HCT116 (cell line): ENCODE measurements around the gene SLC25A42. TPM values are rescaled to one million over a fixed set of nuclear protein-coding genes. Genes with fewer than 3 reads are reported as not detected.

Experiments used
- ATAC-seq: fragments of 200-7000 bp; cut with Tn5 transposase; 2 replicates; pipeline ENCODE4 v1.9.1; 2020; ENCODE audit warnings: mild to moderate bottlenecking, moderate library complexity
- BruUV-seq: library from RNA; stranded (reverse); fragments of 400-500 nt; replicated peaks from 2 replicates; lab custom pipeline; 2021; lab: Mats Ljungman, UMichigan
- CTCF ChIA-PET: fragments of 300-600 bp; sonication (Branson Sonifier 250); formaldehyde crosslinking; loops from one replicate; lab custom pipeline; 2021; ENCODE audit warnings: antibody characterized with exemption; lab: Charles Lee
- POLR2A ChIA-PET: fragments of 300-600, 350-600 bp; sonication (Branson Sonifier 250); formaldehyde crosslinking; loops from one replicate; lab custom pipeline; 2021; ENCODE audit warnings: antibody characterized with exemption; lab: Charles Lee
- RAD21 ChIA-PET, 2 experiments: fragments of 300-600 bp; sonication (Branson Sonifier 250); formaldehyde crosslinking; loops; one replicate each; lab custom pipeline; 2023; ENCODE audit warnings: low total read pairs in 2 of 2; ENCODE audit not compliant: uncharacterized antibody in 2 of 2, unreplicated experiment in 2 of 2, low non-redundant PET in 1 of 2; lab: Charles Lee
- DNase-seq: peaks from one replicate; pipeline ENCODE4 v3.0.0-alpha.2; 2010; ENCODE audit warnings: low read depth, low spot score
- H2AFZ ChIP-seq: fragments of 200-600 bp; shearing (Covaris generic), sonication (generic); 2 replicates; pipeline ENCODE4 v1.6.1; 2017; ENCODE audit warnings: low read depth, mixed run types, mixed read lengths, antibody characterized with exemption, low read length; ENCODE audit not compliant: poor library complexity, severe bottlenecking
- H3K27ac ChIP-seq: 2 replicates; pipeline ENCODE4 v1.5.1; 2012; ENCODE audit warnings: low read depth, low read length
- H3K27me3 ChIP-seq: fragments of 200-600 bp; sonication (generic); 2 replicates; pipeline ENCODE4 v1.6.1; 2016; ENCODE audit warnings: mixed run types, low read length, mixed read lengths; ENCODE audit not compliant: insufficient read depth
- H3K36me3 ChIP-seq, 2 experiments: fragments of 200-500 bp in 1 of 2; fragments of 200-600 bp in 1 of 2; sonication (Bioruptor generic) in 1 of 2; sonication (generic) in 1 of 2; 2 replicates each; pipeline versions ENCODE4 v1.5.1 to v1.6.1; 2014 to 2016; ENCODE audit warnings: low read length in 2 of 2, inconsistent platforms in 1 of 2, mixed read lengths in 1 of 2, mixed run types in 1 of 2; ENCODE audit not compliant: insufficient read depth in 2 of 2, control insufficient read depth in 1 of 2
- H3K4me1 ChIP-seq, 2 experiments: fragments of 200-600 bp in 1 of 2; sonication (generic) in 1 of 2; 2 replicates each; pipeline versions ENCODE4 v1.5.1 to v1.6.1; 2012 to 2017; ENCODE audit warnings: low read length in 2 of 2, inconsistent platforms in 1 of 2, mild to moderate bottlenecking in 1 of 2, mixed read lengths in 1 of 2, mixed run types in 1 of 2, moderate library complexity in 1 of 2; ENCODE audit not compliant: insufficient read depth in 2 of 2, control insufficient read depth in 1 of 2
- H3K4me2 ChIP-seq: fragments of 200-600 bp; sonication (generic); 2 replicates; pipeline ENCODE4 v1.6.1; 2017; ENCODE audit warnings: mixed run types, low read length, mixed read lengths
- H3K4me3 ChIP-seq, 2 experiments: fragments of 200-600 bp in 1 of 2; sonication (generic) in 1 of 2; replicated peaks in 1 of 2; 2 replicates each; pipeline ENCODE4 v1.5.1; 2011 to 2016; ENCODE audit warnings: low read length in 2 of 2, control low read depth in 1 of 2, low read depth in 1 of 2, mild to moderate bottlenecking in 1 of 2, mixed read lengths in 1 of 2, mixed run types in 1 of 2
- H3K79me2 ChIP-seq: fragments of 200-600 bp; sonication (generic); 2 replicates; pipeline ENCODE4 v1.6.1; 2017; ENCODE audit warnings: mild to moderate bottlenecking, mixed run types, low read length, moderate library complexity, mixed read lengths; ENCODE audit not compliant: insufficient read depth
- H3K9ac ChIP-seq: fragments of 200-600 bp; sonication (generic); 2 replicates; pipeline ENCODE4 v1.6.1; 2016; ENCODE audit warnings: low read length, mixed read lengths
- H3K9me2 ChIP-seq: fragments of 200-600 bp; sonication (generic), shearing (Covaris generic); 2 replicates; pipeline ENCODE4 v1.6.1; 2017; ENCODE audit warnings: mixed run types, mild to moderate bottlenecking, moderate library complexity; ENCODE audit not compliant: insufficient read depth
- H3K9me3 ChIP-seq, 2 experiments: fragments of 200-500 bp in 1 of 2; fragments of 200-600 bp in 1 of 2; sonication (Bioruptor generic) in 1 of 2; sonication (generic) in 1 of 2; 2 replicates each; pipeline ENCODE4 v1.6.1; 2014 to 2017; ENCODE audit warnings: low read length in 2 of 2, mixed read lengths in 2 of 2, inconsistent platforms in 1 of 2, low read depth in 1 of 2, mild to moderate bottlenecking in 1 of 2, mixed run types in 1 of 2, moderate library complexity in 1 of 2; ENCODE audit not compliant: control insufficient read depth in 1 of 2, insufficient read depth in 1 of 2
- H4K20me1 ChIP-seq: fragments of 200-600 bp; sonication (generic), shearing (Covaris generic); 2 replicates; pipeline ENCODE4 v1.6.1; 2017; ENCODE audit warnings: mixed run types, mild to moderate bottlenecking, moderate library complexity; ENCODE audit not compliant: insufficient read depth
- ATF3 ChIP-seq: IDR thresholded peaks from 2 replicates; pipeline ENCODE4 v1.6.1; 2012
- CBX3 ChIP-seq: IDR thresholded peaks from 2 replicates; pipeline ENCODE4 v1.6.1; 2012; ENCODE audit warnings: low read depth
- EGR1 ChIP-seq: IDR thresholded peaks from 2 replicates; pipeline ENCODE4 v1.6.1; 2012; ENCODE audit warnings: low read depth
- EZH2phosphoT487 ChIP-seq: fragments of 200-600 bp; IDR thresholded peaks from 2 replicates; pipeline ENCODE4 v1.6.1; 2018; ENCODE audit warnings: antibody characterized with exemption, borderline replicate concordance
- FOSL1 ChIP-seq: IDR thresholded peaks from 2 replicates; pipeline ENCODE4 v1.6.1; 2012; ENCODE audit warnings: low read depth
- JUND ChIP-seq: IDR thresholded peaks from 2 replicates; pipeline ENCODE4 v1.6.1; 2012
- POLR2AphosphoS5 ChIP-seq: IDR thresholded peaks from 2 replicates; pipeline ENCODE4 v1.6.1; 2011; ENCODE audit warnings: mild to moderate bottlenecking, low read depth, low read length, moderate library complexity
- SP1 ChIP-seq: IDR thresholded peaks from 2 replicates; pipeline ENCODE4 v1.6.1; 2012; ENCODE audit warnings: low read depth
- SRF ChIP-seq: IDR thresholded peaks from 2 replicates; pipeline ENCODE4 v1.6.1; 2012; ENCODE audit warnings: low read depth
- TCF7L2 ChIP-seq: IDR thresholded peaks from 2 replicates; pipeline ENCODE4 v1.7.0; 2011; ENCODE audit warnings: borderline replicate concordance, inconsistent platforms; ENCODE audit not compliant: insufficient read depth, insufficient read length; ENCODE audit errors: extremely low read depth
- intact Hi-C: fragments of 100-400 bp; cut with micrococcal nuclease; formaldehyde crosslinking; loops from 2 replicates; pipeline ENCODE4 v1.10.0; 2022
- total RNA-seq: library from RNA; stranded (reverse); gene quantifications from one replicate; pipeline ENCODE4 v1.2.1, GENCODE V29; 2021; ENCODE audit not compliant: unreplicated experiment
- TF ChIP-seq, protein P1 (sequence below): IDR thresholded peaks from 2 replicates; pipeline ENCODE4 v1.6.1; 2012; ENCODE audit warnings: low read depth
- TF ChIP-seq, protein P2 (sequence below), 3 experiments: fragments of 200-600 bp in 1 of 3; sonication (generic) in 1 of 3; IDR thresholded peaks in 2 of 3; conservative IDR thresholded peaks in 1 of 3; 2 replicates each; pipeline ENCODE4 v1.5.1; 2012 to 2017; ENCODE audit warnings: low read depth in 2 of 3, low read length in 2 of 3, antibody characterized with exemption in 1 of 3, borderline replicate concordance in 1 of 3, control low read depth in 1 of 3, mild to moderate bottlenecking in 1 of 3, mixed read lengths in 1 of 3, mixed run types in 1 of 3, moderate library complexity in 1 of 3; ENCODE audit not compliant: insufficient read depth in 1 of 3

The SLC25A42 gene
- total RNA-seq, 1 experiment from 2014 or later: 10.2 TPM

DNA sequence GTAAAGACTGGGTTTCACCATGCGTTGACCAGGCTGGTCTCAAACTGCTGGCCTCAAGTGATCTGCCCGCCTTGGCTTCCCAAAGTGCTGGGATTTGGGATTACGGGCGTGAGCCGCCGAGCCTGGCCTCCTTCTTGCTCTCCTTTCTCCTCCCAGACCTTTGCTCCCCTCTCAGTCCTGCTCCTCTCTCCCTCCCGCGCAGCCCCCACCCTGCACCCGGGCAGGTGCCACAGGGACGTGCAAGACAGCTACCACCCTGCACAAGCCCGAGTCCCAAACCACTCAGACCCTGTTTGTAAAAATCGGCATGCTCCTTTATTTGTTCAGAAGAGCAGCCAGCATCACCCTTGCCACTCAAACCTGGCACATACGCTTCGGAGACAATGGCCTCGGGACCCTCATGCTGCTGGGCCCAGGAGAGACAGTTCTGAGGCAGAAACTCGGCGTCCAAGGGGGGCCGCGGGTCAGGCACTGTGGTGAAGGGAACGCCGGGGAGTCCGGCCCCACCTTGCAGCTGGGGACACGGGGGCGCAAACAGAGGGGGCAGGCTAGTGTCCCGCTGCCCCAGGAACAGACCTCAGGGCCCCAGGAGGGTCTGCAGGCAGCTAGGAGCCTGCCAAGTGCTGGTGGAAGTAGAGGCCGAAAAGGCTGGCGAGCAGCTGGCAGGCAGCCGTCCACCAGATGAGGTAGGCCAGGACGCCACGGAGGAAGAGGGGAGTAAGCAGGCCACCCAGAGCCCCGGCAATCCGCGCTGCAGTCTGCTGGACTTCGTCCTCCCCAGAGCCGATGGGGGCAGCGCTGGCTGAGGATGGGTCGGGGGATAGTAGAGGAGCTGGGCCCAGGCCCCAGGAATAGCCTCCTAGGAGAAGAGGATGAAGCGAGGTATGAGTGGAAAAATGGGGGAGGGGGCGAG is 55.8 kb downstream of the SLC25A42 start:
- Histone ChIP-seq H3K27ac (no peak overlapping the region), H3K9ac (no peak overlapping the region), H3K4me1 (peaks cover 0 to 5% of the 10 kb centered on the region in 2 experiments; a peak in 2 of 4 replicates), H3K9me3 (no peaks in the 10 kb centered on the region), H3K4me2 (no peak overlapping the region), H3K9me2 (no peaks in the 10 kb centered on the region), H3K79me2 (no peaks in the 10 kb centered on the region), H2AFZ (no peak overlapping the region), H3K4me3 (no peak overlapping the region), H3K36me3 (peaks cover 16 to 41% of the 10 kb centered on the region in 2 experiments), H4K20me1 (no peaks in the 10 kb centered on the region), H3K27me3 (no peaks in the 10 kb centered on the region)
- intact Hi-C loops: no loop called here
- ATAC-seq: no peak
- CTCF ChIA-PET: no interaction called here
- TF ChIP-seq TCF7L2 (no peak), FOSL1 (no peak), EZH2phosphoT487 (no peak), ATF3 (no peak), SRF (no peak), SP1 (no peak), POLR2AphosphoS5 (no peak), CBX3 (no peak), EGR1 (no peak), JUND (no peak)
- TF ChIP-seq, protein P1, sequence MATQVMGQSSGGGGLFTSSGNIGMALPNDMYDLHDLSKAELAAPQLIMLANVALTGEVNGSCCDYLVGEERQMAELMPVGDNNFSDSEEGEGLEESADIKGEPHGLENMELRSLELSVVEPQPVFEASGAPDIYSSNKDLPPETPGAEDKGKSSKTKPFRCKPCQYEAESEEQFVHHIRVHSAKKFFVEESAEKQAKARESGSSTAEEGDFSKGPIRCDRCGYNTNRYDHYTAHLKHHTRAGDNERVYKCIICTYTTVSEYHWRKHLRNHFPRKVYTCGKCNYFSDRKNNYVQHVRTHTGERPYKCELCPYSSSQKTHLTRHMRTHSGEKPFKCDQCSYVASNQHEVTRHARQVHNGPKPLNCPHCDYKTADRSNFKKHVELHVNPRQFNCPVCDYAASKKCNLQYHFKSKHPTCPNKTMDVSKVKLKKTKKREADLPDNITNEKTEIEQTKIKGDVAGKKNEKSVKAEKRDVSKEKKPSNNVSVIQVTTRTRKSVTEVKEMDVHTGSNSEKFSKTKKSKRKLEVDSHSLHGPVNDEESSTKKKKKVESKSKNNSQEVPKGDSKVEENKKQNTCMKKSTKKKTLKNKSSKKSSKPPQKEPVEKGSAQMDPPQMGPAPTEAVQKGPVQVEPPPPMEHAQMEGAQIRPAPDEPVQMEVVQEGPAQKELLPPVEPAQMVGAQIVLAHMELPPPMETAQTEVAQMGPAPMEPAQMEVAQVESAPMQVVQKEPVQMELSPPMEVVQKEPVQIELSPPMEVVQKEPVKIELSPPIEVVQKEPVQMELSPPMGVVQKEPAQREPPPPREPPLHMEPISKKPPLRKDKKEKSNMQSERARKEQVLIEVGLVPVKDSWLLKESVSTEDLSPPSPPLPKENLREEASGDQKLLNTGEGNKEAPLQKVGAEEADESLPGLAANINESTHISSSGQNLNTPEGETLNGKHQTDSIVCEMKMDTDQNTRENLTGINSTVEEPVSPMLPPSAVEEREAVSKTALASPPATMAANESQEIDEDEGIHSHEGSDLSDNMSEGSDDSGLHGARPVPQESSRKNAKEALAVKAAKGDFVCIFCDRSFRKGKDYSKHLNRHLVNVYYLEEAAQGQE: no peak
- TF ChIP-seq, protein P2, sequence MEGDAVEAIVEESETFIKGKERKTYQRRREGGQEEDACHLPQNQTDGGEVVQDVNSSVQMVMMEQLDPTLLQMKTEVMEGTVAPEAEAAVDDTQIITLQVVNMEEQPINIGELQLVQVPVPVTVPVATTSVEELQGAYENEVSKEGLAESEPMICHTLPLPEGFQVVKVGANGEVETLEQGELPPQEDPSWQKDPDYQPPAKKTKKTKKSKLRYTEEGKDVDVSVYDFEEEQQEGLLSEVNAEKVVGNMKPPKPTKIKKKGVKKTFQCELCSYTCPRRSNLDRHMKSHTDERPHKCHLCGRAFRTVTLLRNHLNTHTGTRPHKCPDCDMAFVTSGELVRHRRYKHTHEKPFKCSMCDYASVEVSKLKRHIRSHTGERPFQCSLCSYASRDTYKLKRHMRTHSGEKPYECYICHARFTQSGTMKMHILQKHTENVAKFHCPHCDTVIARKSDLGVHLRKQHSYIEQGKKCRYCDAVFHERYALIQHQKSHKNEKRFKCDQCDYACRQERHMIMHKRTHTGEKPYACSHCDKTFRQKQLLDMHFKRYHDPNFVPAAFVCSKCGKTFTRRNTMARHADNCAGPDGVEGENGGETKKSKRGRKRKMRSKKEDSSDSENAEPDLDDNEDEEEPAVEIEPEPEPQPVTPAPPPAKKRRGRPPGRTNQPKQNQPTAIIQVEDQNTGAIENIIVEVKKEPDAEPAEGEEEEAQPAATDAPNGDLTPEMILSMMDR (IDR thresholded peaks at IDR 0.05 in 2 of 3, conservative IDR thresholded peaks at IDR 0.05 in 1 of 3; ENCODE audit: borderline replicate concordance in 1 of 3, insufficient read depth in 1 of 3, low read depth in 2 of 3, low read length in 2 of 3): no peak
- BruUV-seq: no TSS peak
- RAD21 ChIA-PET: no interaction called here
- POLR2A ChIA-PET: no interaction called here
- no peak for DNase-seq
